GM19397 (cell line): ENCODE results near the gene BICDL1.

Source experiments
- ATAC-seq: cut with Tn5 transposase; IDR thresholded peaks from one replicate; pipeline ENCODE4 v1.9.1; 2021; ENCODE audit warnings: mild to moderate bottlenecking, moderate library complexity; ENCODE audit not compliant: unreplicated experiment

Gene BICDL1

DNA sequence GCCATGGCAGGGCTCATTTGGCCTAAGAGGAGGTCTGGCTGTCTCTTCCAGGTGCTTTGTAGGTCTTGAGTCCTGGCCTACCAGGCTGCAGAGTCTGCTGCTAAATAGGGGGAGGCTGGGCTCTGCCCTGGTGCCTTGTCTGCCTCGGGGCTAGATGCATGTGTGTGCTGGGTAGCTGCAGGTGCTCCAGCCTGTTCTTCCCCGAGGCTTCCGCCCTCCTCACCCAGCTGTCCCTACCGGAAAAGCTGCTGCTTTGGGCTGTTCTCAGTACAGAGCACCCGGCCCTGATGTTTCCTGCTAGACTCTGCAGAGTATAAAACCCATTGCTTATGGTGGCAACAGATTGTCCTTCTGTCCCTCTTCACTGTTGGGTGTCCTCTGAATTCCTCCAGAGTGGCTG, 89.8 kb downstream of the BICDL1 start:
- ATAC-seq: no peak

DNA sequence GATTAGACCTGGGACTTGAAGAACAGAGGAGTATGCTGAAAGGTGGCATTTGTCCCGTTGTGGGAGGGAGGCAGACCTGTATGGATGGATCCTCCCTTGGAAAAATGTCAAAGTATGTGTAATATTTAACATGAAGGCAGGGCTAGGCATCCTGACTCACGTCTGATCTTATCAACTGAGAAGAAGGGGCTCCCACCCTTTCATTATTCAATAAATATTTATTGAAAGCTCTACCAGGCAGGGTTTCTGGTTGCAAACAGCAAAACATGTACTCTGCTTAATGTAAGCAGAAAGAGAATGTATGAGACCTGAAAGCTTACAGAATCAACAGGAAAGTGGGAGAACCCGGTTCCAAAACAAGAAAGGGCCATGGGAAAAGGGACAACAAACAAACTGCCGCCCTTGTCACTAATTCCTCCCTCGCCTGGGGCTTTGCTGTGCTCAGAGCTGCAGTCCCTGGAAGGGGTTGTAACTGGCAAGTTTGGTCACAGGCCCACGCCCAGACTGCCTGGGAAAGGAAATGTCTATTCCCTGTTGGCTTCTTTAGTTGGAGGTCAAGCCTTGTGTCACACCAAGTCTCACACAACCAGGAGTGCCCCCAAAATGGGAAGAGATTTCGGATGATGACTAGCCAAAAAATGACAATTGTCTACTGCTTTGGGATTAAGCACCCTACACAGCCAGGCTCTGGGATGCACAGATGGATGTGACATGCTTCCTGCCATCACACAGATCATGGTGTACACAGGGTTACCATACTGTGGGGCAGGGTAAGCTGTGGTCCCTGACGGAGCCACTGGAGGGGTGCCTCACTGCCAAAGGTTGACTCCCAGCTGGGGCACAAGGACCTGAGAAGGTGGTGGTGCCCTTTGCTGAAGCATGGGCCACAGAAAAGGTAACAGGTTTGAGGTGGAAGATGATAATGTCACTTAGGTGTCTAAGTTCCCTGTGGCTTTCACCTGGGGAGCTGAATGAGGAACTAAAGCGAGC, 90.7 kb downstream of the BICDL1 start:
- ATAC-seq: no peak

GRCh38 chr12:120081641-120082040, 92.6 kb downstream of the BICDL1 start:
- ATAC-seq: no peak

DNA sequence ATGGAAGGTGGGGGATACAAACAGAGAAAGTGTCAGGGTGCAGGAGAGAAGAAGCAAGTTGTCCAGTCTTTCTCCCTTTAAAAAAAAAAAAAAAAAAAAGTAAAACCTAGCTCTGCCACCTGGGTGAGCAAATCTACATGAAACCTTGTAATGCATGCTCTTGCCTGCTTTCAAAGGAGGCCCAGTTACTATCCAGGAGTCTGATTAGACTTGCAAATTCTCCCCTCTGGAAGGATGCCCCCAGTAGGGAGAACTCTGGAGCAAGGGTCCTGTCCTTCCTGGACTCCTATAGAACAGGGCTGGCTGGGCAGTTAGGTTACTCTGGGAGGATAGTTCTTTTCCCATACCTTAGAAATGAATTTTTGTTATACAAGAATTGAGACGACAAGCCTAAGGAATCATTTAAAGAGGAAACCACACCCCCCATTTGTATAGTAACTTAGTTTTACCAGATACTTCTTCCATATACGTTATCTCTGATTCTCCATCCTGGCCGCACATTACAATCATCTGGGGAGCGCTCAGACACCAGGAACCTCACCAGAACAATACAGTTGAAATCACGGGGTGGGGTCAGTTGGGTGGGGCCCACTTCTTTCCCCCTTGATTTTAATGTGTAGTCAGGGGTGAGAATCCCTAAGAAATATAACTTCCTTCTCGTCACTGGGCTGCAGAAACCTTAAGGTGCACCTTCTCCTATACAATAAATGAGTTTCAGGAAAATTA, 97.0 kb downstream of the BICDL1 start:
- no peak for ATAC-seq

DNA sequence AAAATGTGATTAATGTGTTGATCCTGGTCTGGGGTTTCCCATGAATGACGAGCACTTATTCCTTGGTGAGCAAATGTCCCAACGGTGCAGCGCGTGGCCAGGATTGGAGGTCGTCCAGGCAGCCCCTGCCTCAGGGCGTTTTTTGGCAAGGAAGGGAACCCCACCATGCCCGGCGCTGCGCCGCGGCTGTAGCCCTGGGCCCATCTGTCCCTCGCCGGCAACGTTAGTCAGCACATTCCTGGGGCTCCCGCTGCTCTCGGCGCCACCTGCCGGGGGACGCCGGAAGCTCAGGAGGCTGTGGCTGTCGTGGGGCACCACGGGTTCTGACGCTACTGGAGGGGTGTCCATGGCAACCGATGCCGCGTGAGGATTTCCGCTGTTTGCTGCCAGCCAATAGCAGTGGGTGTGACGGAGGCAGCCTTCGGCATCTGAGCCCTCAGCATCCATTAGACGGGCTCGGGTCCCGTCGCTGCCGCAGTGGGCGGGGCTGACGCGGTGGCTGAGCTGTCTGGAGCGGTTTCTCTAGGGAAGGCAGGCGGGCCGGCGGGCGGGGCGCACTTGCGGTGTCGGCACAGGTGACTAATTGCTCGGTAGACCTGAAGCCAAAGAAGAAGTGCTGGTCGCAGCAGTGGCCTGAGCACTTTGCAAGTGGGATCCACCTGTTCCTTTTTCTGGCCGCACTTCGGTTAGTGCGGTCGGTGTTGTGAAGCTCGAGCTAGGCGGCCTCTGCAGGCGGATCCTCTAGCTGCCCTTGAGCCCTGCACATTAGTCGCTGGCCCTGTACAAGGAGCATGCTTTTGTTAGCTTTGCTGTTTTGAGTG, 98.0 kb downstream of the BICDL1 start:
- ATAC-seq: peak; percentile 96

DNA sequence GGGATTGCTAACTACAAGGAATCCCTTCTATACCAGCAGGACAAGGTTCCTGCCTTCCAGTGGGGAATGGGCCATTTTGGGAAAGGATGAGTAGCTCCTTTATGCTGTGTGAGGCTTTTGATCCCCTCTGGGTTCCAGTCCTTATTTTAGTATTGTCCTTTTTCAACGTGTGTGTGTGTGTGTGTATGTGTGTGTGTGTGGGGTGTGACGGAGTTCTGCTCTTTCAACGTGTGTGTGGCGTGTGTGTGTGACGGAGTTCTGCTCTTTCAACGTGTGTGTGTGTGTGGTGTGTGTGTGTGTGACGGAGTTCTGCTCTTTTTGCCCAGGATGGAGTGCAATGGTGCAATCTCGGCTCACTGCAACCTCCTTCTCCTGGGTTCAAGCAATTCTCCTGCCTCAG, 100.1 kb downstream of the BICDL1 start:
- ATAC-seq: no peak

DNA sequence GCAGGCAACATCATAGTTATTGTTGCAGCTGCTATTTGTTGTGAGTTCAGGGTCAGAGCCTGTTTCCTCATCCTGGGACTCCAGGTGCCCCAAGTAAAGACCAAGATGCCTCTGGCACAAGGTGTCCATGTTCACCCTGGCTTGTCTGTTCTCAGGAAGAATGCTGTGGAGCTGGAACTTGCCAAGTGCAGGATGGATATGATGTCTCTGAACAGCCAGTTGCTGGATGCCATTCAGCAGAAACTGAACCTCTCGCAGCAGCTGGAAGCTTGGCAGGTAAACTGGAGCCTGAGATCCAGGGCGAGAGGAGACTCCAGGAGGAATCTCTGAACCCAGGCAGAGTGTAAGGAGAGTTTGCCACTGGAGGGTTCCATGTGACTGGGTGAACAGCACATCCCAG, 100.8 kb downstream of the BICDL1 start:
- no peak for ATAC-seq

DNA sequence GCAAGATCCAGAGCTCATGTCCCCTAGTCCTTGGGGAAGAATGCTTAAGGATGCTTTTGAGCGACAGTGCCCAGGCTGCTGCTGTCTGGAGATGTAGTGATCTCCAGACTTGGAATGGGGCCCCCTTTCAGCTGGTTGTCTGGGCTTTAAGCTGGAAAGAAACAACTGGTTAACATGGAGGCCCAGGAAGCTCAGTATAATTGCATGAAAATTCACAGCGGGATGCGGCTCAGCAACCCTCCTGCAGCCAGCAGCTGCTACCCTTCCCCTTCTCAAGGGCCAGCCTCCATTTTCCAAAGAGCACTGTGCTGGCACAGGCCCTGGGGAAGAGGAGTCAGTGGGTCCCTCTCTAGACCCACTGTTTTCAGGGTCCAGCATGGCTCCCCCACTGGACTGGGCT, 101.2 kb downstream of the BICDL1 start:
- no peak for ATAC-seq

DNA sequence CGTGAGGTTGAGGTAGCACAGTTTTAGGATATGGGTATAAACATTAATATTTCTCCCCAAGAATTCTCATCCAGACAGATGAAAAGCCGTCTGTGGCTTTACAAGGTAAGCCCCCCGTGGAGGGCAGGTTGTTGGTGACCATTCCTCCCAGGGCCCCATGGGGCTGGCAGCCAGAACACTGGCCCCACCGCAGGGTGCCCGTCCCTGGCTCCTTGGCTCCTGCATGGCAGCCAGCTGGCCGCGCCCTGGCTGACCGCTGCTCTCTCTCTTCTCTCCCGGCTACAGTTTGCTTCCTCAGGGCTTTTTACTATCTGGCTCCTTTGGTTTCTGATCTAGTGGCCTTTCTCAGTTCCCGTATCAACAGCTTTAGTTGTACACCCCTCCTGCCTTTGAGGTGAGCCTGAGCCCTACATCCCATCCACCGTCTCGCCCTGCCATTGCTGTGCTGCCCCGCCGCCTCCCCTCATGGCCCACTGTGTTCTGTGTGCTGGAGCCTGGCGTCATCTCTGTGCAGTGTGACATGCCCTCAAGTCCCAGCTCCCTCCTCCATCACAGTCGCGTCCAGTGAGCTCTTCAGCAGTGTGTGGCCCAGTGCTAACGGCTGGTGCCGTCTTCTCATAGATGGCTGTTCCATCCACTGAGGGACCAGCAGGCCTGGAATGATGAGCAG, 101.7 kb downstream of the BICDL1 start:
- no peak for ATAC-seq

DNA sequence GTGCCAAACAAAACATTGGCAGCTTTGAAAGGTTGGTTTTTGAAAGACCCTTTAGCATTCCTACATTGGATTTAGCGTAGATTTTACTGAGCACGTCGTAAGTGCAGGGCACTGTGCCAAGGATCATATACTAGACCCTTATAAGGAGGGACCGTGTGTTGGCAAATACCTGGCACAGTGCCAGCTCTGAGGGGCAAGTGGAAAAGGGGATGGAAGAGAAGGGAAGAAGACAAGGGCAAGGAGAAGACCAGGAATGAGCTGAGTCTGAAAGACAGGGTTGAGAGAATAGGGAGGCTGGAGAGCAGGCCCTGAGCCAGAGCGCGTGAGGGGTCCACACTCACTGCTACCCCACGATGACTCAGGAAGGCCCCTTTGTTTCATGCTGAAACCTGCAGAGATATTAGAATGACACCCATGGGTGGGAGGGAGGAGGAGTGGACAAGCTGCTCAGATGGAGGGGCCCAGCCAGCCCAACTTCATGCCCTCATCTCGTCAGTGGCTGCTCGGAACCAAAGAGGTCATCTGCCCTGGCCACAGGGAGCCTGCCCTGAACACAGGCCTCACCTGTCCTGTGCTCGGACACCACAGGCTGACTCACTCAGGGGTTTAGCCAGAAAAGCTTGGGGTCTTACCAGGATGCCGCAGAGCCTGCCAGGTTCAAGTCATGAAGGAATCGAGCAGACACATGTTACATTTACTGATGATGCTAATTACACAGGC, 102.5 kb downstream of the BICDL1 start:
- ATAC-seq: no peak

DNA sequence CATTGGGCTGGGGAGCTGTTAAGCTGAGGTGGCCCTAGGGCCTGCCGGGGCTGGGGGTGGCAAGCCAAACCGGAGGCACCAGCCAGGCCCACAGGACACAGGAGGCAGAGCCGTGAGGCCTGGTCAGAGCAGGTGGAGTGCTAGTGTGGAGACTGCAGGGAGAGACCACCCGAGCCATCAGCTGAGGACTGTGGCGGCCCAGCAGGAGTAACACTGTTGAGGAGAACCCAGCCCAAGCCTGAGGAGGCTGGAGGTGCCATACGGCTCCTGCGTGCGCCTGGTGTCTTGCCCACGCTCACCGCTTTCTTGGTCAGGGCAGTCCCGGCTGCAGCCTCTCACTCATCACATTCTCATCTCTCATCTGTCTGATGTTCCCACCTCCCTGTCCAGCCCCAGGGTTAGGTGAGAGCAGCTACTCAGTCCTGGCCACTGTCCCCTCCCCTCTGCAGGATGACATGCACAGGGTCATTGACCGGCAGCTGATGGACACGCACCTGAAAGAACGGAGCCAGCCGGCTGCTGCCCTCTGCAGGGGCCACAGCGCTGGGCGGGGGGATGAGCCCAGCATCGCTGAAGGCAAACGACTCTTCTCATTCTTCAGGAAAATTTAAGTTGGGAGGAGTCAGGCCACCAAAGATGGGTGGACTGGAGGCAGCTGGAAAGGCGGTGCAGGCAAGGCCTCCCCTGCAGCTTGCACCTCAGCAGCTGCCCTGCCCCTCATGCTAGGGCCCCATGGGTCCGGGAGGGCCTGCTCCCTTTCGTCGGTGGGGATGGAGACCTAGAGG, 103.7 kb downstream of the BICDL1 start:
- no peak for ATAC-seq

DNA sequence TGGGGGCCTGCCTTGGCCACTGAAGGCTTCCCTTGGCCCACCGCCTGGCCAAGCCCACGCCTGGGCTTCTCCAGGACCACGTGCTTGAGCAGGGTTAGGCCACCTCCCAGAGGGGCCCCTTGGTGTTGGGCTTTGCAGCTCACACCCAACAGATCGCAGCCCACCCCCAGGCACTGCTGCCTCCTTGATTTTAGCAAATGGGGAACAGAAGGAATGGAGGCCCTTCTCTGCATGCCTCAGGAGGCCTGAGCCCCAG, 104.2 kb downstream of the BICDL1 start:
- ATAC-seq: no peak

- no peak for ATAC-seq
Observed at GRCh38 chr12:120093592-120094355, 104.7 kb downstream of the BICDL1 start.

GRCh38 chr12:120094485-120094884, 105.4 kb downstream of the BICDL1 start:
- ATAC-seq: no peak

- no peak for ATAC-seq
Observed at GRCh38 chr12:120095331-120095730, 106.3 kb downstream of the BICDL1 start.

DNA sequence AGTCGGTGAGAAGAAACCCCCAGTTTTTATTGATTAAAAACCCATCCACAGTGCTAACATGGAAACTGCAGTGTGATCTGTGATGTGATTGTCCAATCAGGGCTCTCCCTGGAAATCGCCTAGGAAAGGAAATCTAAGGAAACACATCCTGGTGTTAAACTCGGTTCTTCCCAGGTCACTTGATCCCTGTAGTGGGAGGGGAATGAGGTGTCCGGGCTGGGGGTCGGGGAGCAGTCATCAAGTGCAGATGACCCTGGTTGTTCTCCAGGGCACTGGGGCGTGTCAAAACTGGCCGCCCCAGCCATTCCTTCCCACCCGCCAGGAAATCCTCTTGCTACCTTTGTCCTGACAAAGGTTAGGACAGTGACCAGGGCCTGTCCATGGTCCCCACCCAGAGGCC, 106.7 kb downstream of the BICDL1 start:
- no peak for ATAC-seq

- ATAC-seq: no peak
Observed at GRCh38 chr12:120096671-120097202, 107.7 kb downstream of the BICDL1 start.

- no peak for ATAC-seq
Observed at GRCh38 chr12:120098756-120099470, 109.9 kb downstream of the BICDL1 start.
